ENCODE measurements around the gene NIPAL1. TPM values are rescaled to one million over a fixed set of nuclear protein-coding genes. Genes with fewer than 3 reads are reported as not detected.

The NIPAL1 gene
- total RNA-seq, 1 donor from 2014 or later: 8.1 TPM

DNA sequence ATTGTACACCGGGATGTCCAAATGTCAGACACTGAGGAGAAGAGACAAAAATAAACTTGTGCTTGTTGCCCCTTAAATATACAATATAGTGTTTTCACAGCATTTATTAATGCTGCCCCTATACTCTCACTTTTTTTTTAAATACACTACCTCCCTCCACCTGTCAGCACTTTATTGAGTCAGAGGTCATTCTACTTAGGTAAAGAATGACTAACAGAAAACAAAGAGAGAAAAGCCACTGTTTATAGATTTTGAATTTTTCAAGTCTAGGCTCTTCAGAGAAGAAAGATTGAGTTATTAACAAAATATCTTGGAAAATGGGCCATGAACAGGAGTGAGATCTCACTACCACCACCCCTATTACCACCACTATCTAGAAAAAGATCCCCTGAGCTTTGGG is 58.1 kb downstream of the NIPAL1 start:
- TF ChIP-seq POLR2A (IDR thresholded peaks at IDR 0.05): no peak
- no peak for TF ChIP-seq POLR2AphosphoS5 (IDR thresholded peaks at IDR 0.05; ENCODE audit: insufficient read depth in 1 of 2, low read depth in 1 of 2)
- TF ChIP-seq, protein P1, sequence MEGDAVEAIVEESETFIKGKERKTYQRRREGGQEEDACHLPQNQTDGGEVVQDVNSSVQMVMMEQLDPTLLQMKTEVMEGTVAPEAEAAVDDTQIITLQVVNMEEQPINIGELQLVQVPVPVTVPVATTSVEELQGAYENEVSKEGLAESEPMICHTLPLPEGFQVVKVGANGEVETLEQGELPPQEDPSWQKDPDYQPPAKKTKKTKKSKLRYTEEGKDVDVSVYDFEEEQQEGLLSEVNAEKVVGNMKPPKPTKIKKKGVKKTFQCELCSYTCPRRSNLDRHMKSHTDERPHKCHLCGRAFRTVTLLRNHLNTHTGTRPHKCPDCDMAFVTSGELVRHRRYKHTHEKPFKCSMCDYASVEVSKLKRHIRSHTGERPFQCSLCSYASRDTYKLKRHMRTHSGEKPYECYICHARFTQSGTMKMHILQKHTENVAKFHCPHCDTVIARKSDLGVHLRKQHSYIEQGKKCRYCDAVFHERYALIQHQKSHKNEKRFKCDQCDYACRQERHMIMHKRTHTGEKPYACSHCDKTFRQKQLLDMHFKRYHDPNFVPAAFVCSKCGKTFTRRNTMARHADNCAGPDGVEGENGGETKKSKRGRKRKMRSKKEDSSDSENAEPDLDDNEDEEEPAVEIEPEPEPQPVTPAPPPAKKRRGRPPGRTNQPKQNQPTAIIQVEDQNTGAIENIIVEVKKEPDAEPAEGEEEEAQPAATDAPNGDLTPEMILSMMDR (IDR thresholded peaks at IDR 0.05): no peak
- H3K4me3 ChIP-seq: no peak overlapping the region
- H3K27ac ChIP-seq: no peak overlapping the region
- H3K9me3 ChIP-seq: no peaks in the 10 kb centered on the region
- no peaks in the 10 kb centered on the region for H3K36me3 ChIP-seq
- DNase-seq (ENCODE audit: extremely low spot score in 2 of 2): no peak
- H3K27me3 ChIP-seq: no peaks in the 10 kb centered on the region
- intact Hi-C loops (cut with DNase I): no loop called here
- H3K4me1 ChIP-seq: no peaks in the 10 kb centered on the region

- Histone ChIP-seq H3K36me3 (no peaks in the 10 kb centered on the region), H3K27ac (no peak overlapping the region), H3K4me3 (no peak overlapping the region), H3K9me3 (no peaks in the 10 kb centered on the region), H3K4me1 (no peaks in the 10 kb centered on the region), H3K27me3 (no peaks in the 10 kb centered on the region)
- intact Hi-C loops (cut with DNase I): no loop called here
- TF ChIP-seq POLR2AphosphoS5 (IDR thresholded peaks at IDR 0.05; ENCODE audit: insufficient read depth in 1 of 2, low read depth in 1 of 2) (no peak), POLR2A (IDR thresholded peaks at IDR 0.05) (no peak)
- TF ChIP-seq, protein P1 (IDR thresholded peaks at IDR 0.05): no peak
- DNase-seq (ENCODE audit: extremely low spot score in 2 of 2): no peak
Measured at GRCh38 chr4:48078425-48078824, 61.9 kb downstream of the NIPAL1 start.

DNA sequence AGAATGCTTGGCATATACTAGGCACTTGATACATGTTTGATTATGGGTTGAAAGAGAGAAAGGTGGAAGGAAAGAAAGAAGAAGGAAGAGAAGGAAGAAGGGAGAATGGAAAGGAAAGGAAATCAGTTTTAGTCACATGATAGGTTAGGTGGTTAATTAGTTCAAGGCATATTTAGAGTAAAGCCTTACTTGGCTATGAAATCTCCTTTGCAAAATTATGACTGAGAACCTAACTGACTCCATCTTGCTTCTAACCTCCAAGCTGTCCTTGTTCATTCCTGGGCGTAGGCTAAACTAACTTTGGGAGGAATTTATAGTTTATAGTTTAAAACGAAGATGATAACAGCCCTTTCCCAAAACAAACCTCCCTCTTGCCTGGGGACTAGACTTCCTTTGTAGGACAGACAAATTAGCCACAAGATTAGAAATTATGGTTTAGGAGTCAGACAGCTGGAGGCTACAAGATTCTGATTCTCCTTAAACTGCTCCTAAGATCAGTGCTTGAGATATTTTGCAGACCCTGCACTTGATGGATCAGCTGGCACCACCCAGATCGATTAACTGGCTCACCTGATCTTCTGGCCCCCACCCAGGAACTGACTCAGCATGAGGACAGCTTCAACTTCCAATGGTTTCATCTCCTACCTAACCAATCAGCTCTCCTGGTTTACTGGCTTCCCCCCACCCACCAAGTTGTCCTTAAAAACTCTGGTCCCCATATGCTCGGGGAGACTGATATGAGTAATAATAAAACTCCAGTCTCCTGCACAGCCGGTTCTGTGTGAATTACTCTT is 62.5 kb downstream of the NIPAL1 start:
- Histone ChIP-seq H3K27ac (no peak overlapping the region), H3K4me1 (no peaks in the 10 kb centered on the region), H3K4me3 (no peak overlapping the region), H3K9me3 (no peaks in the 10 kb centered on the region), H3K27me3 (no peaks in the 10 kb centered on the region), H3K36me3 (no peaks in the 10 kb centered on the region)
- intact Hi-C loops (cut with DNase I): no loop called here
- no peak for DNase-seq (ENCODE audit: extremely low spot score in 2 of 2)
- TF ChIP-seq, protein P1 (IDR thresholded peaks at IDR 0.05): no peak
- no peak for TF ChIP-seq POLR2AphosphoS5 (IDR thresholded peaks at IDR 0.05; ENCODE audit: insufficient read depth in 1 of 2, low read depth in 1 of 2)
- TF ChIP-seq POLR2A (IDR thresholded peaks at IDR 0.05): no peak

- no peaks in the 10 kb centered on the region for H3K27me3 ChIP-seq
- no peak overlapping the region for H3K27ac ChIP-seq
- no peaks in the 10 kb centered on the region for H3K36me3 ChIP-seq
- H3K9me3 ChIP-seq: no peaks in the 10 kb centered on the region
- intact Hi-C loops (cut with DNase I): no loop called here
- no peaks in the 10 kb centered on the region for H3K4me1 ChIP-seq
- no peak for TF ChIP-seq POLR2A (IDR thresholded peaks at IDR 0.05)
- TF ChIP-seq POLR2AphosphoS5 (IDR thresholded peaks at IDR 0.05; ENCODE audit: insufficient read depth in 1 of 2, low read depth in 1 of 2): no peak
- TF ChIP-seq, protein P1 (IDR thresholded peaks at IDR 0.05): no peak
- H3K4me3 ChIP-seq: no peak overlapping the region
- DNase-seq (ENCODE audit: extremely low spot score in 2 of 2): no peak
Measured at GRCh38 chr4:48079972-48080391, 63.4 kb downstream of the NIPAL1 start.

- TF ChIP-seq POLR2AphosphoS5 (IDR thresholded peaks at IDR 0.05; ENCODE audit: insufficient read depth in 1 of 2, low read depth in 1 of 2): no peak
- no peak for TF ChIP-seq POLR2A (IDR thresholded peaks at IDR 0.05)
- TF ChIP-seq, protein P1 (IDR thresholded peaks at IDR 0.05): no peak
- intact Hi-C loops (cut with DNase I): no loop called here
- DNase-seq (ENCODE audit: extremely low spot score in 2 of 2): no peak
- H3K4me3 ChIP-seq: no peak overlapping the region
- no peaks in the 10 kb centered on the region for H3K27me3 ChIP-seq
- H3K4me1 ChIP-seq: no peaks in the 10 kb centered on the region
- no peaks in the 10 kb centered on the region for H3K9me3 ChIP-seq
- H3K36me3 ChIP-seq: no peaks in the 10 kb centered on the region
- no peak overlapping the region for H3K27ac ChIP-seq
Measured at GRCh38 chr4:48081196-48081595, 64.6 kb downstream of the NIPAL1 start.
